HG03025 (cell line): ENCODE data around the gene KLRF2.

Source experiments
- ATAC-seq: cut with Tn5 transposase; IDR thresholded peaks from one replicate; pipeline ENCODE4 v1.9.1; 2021; ENCODE audit warnings: mild to moderate bottlenecking, moderate library complexity; ENCODE audit not compliant: unreplicated experiment, low FRiP score

KLRF2 gene

GRCh38 chr12:9883175-9883574 is 1.9 kb downstream of the KLRF2 start:
- no peak for ATAC-seq

GRCh38 chr12:9888665-9889273 is 7.5 kb downstream of the KLRF2 start:
- no peak for ATAC-seq

GRCh38 chr12:9895215-9895971 is 14.1 kb downstream of the KLRF2 start:
- ATAC-seq, result no peak

- no peak for ATAC-seq
Measured at GRCh38 chr12:9897535-9897934, 16.2 kb downstream of the KLRF2 start.

- ATAC-seq, result no peak
Measured at GRCh38 chr12:9899209-9899608, 17.9 kb downstream of the KLRF2 start.

- ATAC-seq, result no peak
Measured at GRCh38 chr12:9900930-9901329, 19.6 kb downstream of the KLRF2 start.

- ATAC-seq, result no peak
Measured at GRCh38 chr12:9902539-9903228, 21.4 kb downstream of the KLRF2 start.

GRCh38 chr12:9906873-9907272 is 25.6 kb downstream of the KLRF2 start:
- no peak for ATAC-seq

- ATAC-seq, result no peak
Measured at GRCh38 chr12:9907769-9908168, 26.5 kb downstream of the KLRF2 start.

GRCh38 chr12:9908350-9908749 is 27.1 kb downstream of the KLRF2 start:
- ATAC-seq, result no peak

GRCh38 chr12:9909724-9910123 is 28.4 kb downstream of the KLRF2 start:
- no peak for ATAC-seq

GRCh38 chr12:9910716-9911421 is 29.6 kb downstream of the KLRF2 start:
- no peak for ATAC-seq

GRCh38 chr12:9911708-9912107 is 30.4 kb downstream of the KLRF2 start:
- no peak for ATAC-seq

GRCh38 chr12:9919443-9919842 is 38.2 kb downstream of the KLRF2 start:
- no peak for ATAC-seq

GRCh38 chr12:9920451-9920850 is 39.2 kb downstream of the KLRF2 start:
- ATAC-seq, result no peak

GRCh38 chr12:9922429-9922828 is 41.1 kb downstream of the KLRF2 start:
- no peak for ATAC-seq

- no peak for ATAC-seq
Measured at GRCh38 chr12:9925705-9926393, 44.6 kb downstream of the KLRF2 start.

GRCh38 chr12:9926876-9927275 is 45.6 kb downstream of the KLRF2 start:
- ATAC-seq, result no peak

- no peak for ATAC-seq
Measured at GRCh38 chr12:9928607-9929006, 47.3 kb downstream of the KLRF2 start.

GRCh38 chr12:9931245-9931644 is 50.0 kb downstream of the KLRF2 start:
- no peak for ATAC-seq

- no peak for ATAC-seq
Measured at GRCh38 chr12:9932270-9932669, 51.0 kb downstream of the KLRF2 start, which contains the start of gene CLEC2A. Gene CLEC2A, minus strand, starts transcription at chr12:9932370. Its CDS starts 41 bp downstream, at chr12:9932329.
